ENCODE measurements around the gene LRIG1. TPM values are rescaled to one million over a fixed set of nuclear protein-coding genes. Genes with fewer than 3 reads are reported as not detected.

LRIG1 gene
- 105 and 165 TPM in 2 replicates for total RNA-seq

GRCh38 chr3:66500576-66501482 is at the start of gene LRIG1:
Gene LRIG1, minus strand, starts transcription at chr3:66501022. Its CDS starts 615 bp downstream, at chr3:66500407.

